LNCAP (cell line): ENCODE data around the gene FNDC11.

Source experiments
- CTCF ChIP-seq: fragments of 450-650 bp; IDR thresholded peaks from 2 replicates; pipeline ENCODE4 v1.5.1; 2017; ENCODE audit warnings: mild to moderate bottlenecking

FNDC11 gene

GRCh38 chr20:63561624-63562396 is 7.9 kb downstream of the FNDC11 start:
- TF ChIP-seq CTCF, result no peak

- TF ChIP-seq CTCF, result no peak
Observed at GRCh38 chr20:63562461-63563224, 8.7 kb downstream of the FNDC11 start.

- no peak for TF ChIP-seq CTCF
Observed at GRCh38 chr20:63563225-63563935, 9.4 kb downstream of the FNDC11 start.

- no peak for TF ChIP-seq CTCF
Observed at GRCh38 chr20:63564036-63564810, 10.3 kb downstream of the FNDC11 start.

GRCh38 chr20:63565021-63565698 is 11.2 kb downstream of the FNDC11 start:
- no peak for TF ChIP-seq CTCF

- TF ChIP-seq CTCF, result no peak
Observed at GRCh38 chr20:63565699-63566335, 11.9 kb downstream of the FNDC11 start.
